H1 (cell line): ENCODE measurements around the gene CTTNBP2. TPM values are rescaled to one million over a fixed set of nuclear protein-coding genes. Genes with fewer than 3 reads are reported as not detected.

ENCODE experiments used
- CTCF ChIA-PET: fragments of 300-600 bp; sonication (Branson Sonifier 250); formaldehyde crosslinking; loops from one replicate; lab custom pipeline; 2021; ENCODE audit not compliant: partially characterized antibody; lab: Charles Lee
- POLR2A ChIA-PET: fragments of 300-600 bp; sonication (Branson Sonifier 250); formaldehyde crosslinking; loops from one replicate; lab custom pipeline; 2021; ENCODE audit warnings: inconsistent platforms; ENCODE audit not compliant: partially characterized antibody; lab: Charles Lee
- DNase-seq, 2 experiments: peaks; one replicate each; pipeline versions ENCODE4 v3.0.0 to v3.0.0-alpha.2; 2010 to 2022; ENCODE audit warnings: low spot score in 2 of 2, low read depth in 1 of 2, mixed read lengths in 1 of 2
- FAIRE-seq: peaks from 2 replicates; lab custom pipeline; 2011; peaks lifted over from hg19 to GRCh38; lab: Jason Lieb, UNC
- H2AFZ ChIP-seq: 2 replicates; pipeline ENCODE4 v1.8.1; 2012; ENCODE audit warnings: low read length, inconsistent platforms
- H2AK5ac ChIP-seq: 2 replicates; pipeline ENCODE4 v1.6.1; 2013; ENCODE audit warnings: low read depth, low read length
- H2BK120ac ChIP-seq: replicated peaks from 2 replicates; pipeline ENCODE3; 2013; ENCODE audit warnings: low read depth, low read length, inconsistent platforms
- H2BK12ac ChIP-seq: 2 replicates; pipeline ENCODE4 v1.6.1; 2013; ENCODE audit warnings: low read depth, low read length
- H2BK15ac ChIP-seq: 2 replicates; pipeline ENCODE4 v1.6.1; 2013; ENCODE audit warnings: low read length
- H2BK20ac ChIP-seq: 2 replicates; pipeline ENCODE4 v1.6.1; 2013; ENCODE audit warnings: low read length
- H2BK5ac ChIP-seq: 2 replicates; pipeline ENCODE4 v1.6.1; 2013; ENCODE audit warnings: low read depth, low read length
- H3K14ac ChIP-seq: 2 replicates; pipeline ENCODE4 v1.6.1; 2013; ENCODE audit warnings: inconsistent platforms; ENCODE audit not compliant: insufficient read length
- H3K18ac ChIP-seq: 2 replicates; pipeline ENCODE4 v1.6.1; 2013; ENCODE audit warnings: low read length; ENCODE audit errors: extremely low read depth
- H3K23ac ChIP-seq: 2 replicates; pipeline ENCODE4 v1.6.1; 2013; ENCODE audit warnings: inconsistent platforms; ENCODE audit not compliant: insufficient read length
- H3K23me2 ChIP-seq: 2 replicates; pipeline ENCODE4 v1.6.1; 2013; ENCODE audit warnings: low read depth, low read length
- H3K27ac ChIP-seq: 2 replicates; pipeline ENCODE4 v1.6.1; 2011; ENCODE audit warnings: low read depth, low read length, inconsistent platforms
- H3K27me3 ChIP-seq, 4 experiments: replicated peaks in 1 of 4; 1 replicate in 1 of 4; 2 replicates in 3 of 4; pipeline versions ENCODE4 v1.6.1 to v1.8.1; 2011 to 2013; ENCODE audit warnings: low read length in 3 of 4, mild to moderate bottlenecking in 3 of 4, inconsistent platforms in 2 of 4, mixed read lengths in 2 of 4, moderate library complexity in 1 of 4; ENCODE audit not compliant: control insufficient read depth in 3 of 4, insufficient read depth in 3 of 4; ENCODE audit errors: extremely low read depth in 1 of 4
- H3K36me3 ChIP-seq, 4 experiments: 2 replicates each; pipeline versions ENCODE4 v1.6.1 to v1.8.1; 2011 to 2013; ENCODE audit warnings: mild to moderate bottlenecking in 4 of 4, low read length in 3 of 4, moderate library complexity in 2 of 4, control low read depth in 1 of 4, inconsistent platforms in 1 of 4; ENCODE audit not compliant: insufficient read depth in 4 of 4, control insufficient read depth in 2 of 4
- H3K4ac ChIP-seq: replicated peaks from 2 replicates; pipeline ENCODE3; 2013; ENCODE audit warnings: low read length, low read depth, mixed read lengths, inconsistent platforms; ENCODE audit not compliant: insufficient read length
- H3K4me1 ChIP-seq, 4 experiments: replicated peaks in 1 of 4; 1 replicate in 1 of 4; 2 replicates in 3 of 4; pipeline versions ENCODE4 v1.6.1 to v1.8.1; 2011 to 2013; ENCODE audit warnings: low read length in 3 of 4, inconsistent platforms in 2 of 4, mixed read lengths in 1 of 4; ENCODE audit not compliant: insufficient read depth in 4 of 4, control insufficient read depth in 3 of 4
- H3K4me2 ChIP-seq, 2 experiments: 2 replicates each; pipeline versions ENCODE4 v1.6.1 to v1.8.1; 2011 to 2013; ENCODE audit warnings: low read depth in 2 of 2, low read length in 2 of 2, control low read depth in 1 of 2, inconsistent platforms in 1 of 2, mild to moderate bottlenecking in 1 of 2; ENCODE audit not compliant: insufficient read depth in 1 of 2
- H3K4me3 ChIP-seq, 4 experiments: fragments of 200-600, 300-600 bp in 1 of 4; sonication (generic), shearing (Covaris generic), sonication (Bioruptor Twin) in 1 of 4; 2 replicates each; pipeline versions ENCODE4 v1.5.1 to v1.8.1; 2011 to 2016; ENCODE audit warnings: low read length in 4 of 4, low read depth in 3 of 4, control low read depth in 2 of 4, inconsistent platforms in 2 of 4, mild to moderate bottlenecking in 2 of 4, mixed read lengths in 1 of 4, moderate library complexity in 1 of 4; ENCODE audit not compliant: insufficient read depth in 2 of 4; ENCODE audit errors: extremely low read depth in 1 of 4
- H3K56ac ChIP-seq: replicated peaks from 2 replicates; pipeline ENCODE3; 2013; ENCODE audit warnings: low read depth, mild to moderate bottlenecking, mixed read lengths, low read length, inconsistent platforms; ENCODE audit not compliant: insufficient read length
- H3K79me1 ChIP-seq: 2 replicates; pipeline ENCODE4 v1.6.1; 2013; ENCODE audit warnings: low read depth, low read length, control low read depth
- H3K79me2 ChIP-seq, 2 experiments: 2 replicates each; pipeline versions ENCODE4 v1.6.1 to v1.8.1; 2012 to 2013; ENCODE audit warnings: low read length in 2 of 2, mild to moderate bottlenecking in 2 of 2, inconsistent platforms in 1 of 2; ENCODE audit not compliant: insufficient read depth in 2 of 2, control insufficient read depth in 1 of 2
- H3K9ac ChIP-seq, 4 experiments: replicated peaks in 1 of 4; 1 replicate in 1 of 4; 2 replicates in 3 of 4; pipeline versions ENCODE4 v1.6.1 to v1.8.1; 2011 to 2013; ENCODE audit warnings: low read depth in 3 of 4, low read length in 3 of 4, control low read depth in 2 of 4, mild to moderate bottlenecking in 2 of 4, moderate library complexity in 2 of 4, inconsistent platforms in 1 of 4; ENCODE audit errors: extremely low read depth in 1 of 4
- H3K9me3 ChIP-seq, 2 experiments: 2 replicates each; pipeline versions ENCODE4 v1.6.1 to v1.8.1; 2012 to 2013; ENCODE audit warnings: mild to moderate bottlenecking in 2 of 2, moderate library complexity in 2 of 2, control low read depth in 1 of 2, inconsistent platforms in 1 of 2, low read depth in 1 of 2, low read length in 1 of 2, mixed read lengths in 1 of 2; ENCODE audit not compliant: insufficient read depth in 2 of 2
- H4K20me1 ChIP-seq, 2 experiments: replicated peaks in 1 of 2; 2 replicates each; pipeline versions ENCODE3 to v1.8.1; 2011 to 2013; ENCODE audit warnings: inconsistent platforms in 2 of 2, low read length in 2 of 2, mild to moderate bottlenecking in 1 of 2; ENCODE audit not compliant: insufficient read depth in 2 of 2, control insufficient read depth in 1 of 2
- H4K5ac ChIP-seq: 2 replicates; pipeline ENCODE4 v1.6.1; 2013; ENCODE audit warnings: low read length, low read depth, mixed read lengths, inconsistent platforms; ENCODE audit not compliant: insufficient read length
- H4K8ac ChIP-seq: 2 replicates; pipeline ENCODE4 v1.8.0; 2013; ENCODE audit warnings: mild to moderate bottlenecking, moderate library complexity, low read length, inconsistent platforms; ENCODE audit not compliant: insufficient read depth; ENCODE audit errors: extremely low read depth
- H4K91ac ChIP-seq: replicated peaks from 2 replicates; pipeline ENCODE3; 2013; ENCODE audit warnings: low read length, mixed read lengths, inconsistent platforms; ENCODE audit not compliant: insufficient read length
- ATF2 ChIP-seq: IDR thresholded peaks from 2 replicates; pipeline ENCODE4 v1.6.1; 2012; ENCODE audit warnings: low read length, inconsistent platforms
- CHD2 ChIP-seq: IDR thresholded peaks from 2 replicates; pipeline ENCODE4 v1.6.1; 2012; ENCODE audit warnings: low read length, improper control_type of control experiment
- GABPA ChIP-seq: IDR thresholded peaks from 2 replicates; pipeline ENCODE4 v1.6.1; 2011; ENCODE audit warnings: mild to moderate bottlenecking, low read length, moderate library complexity, borderline replicate concordance; ENCODE audit not compliant: insufficient read depth
- HDAC2 ChIP-seq, 2 experiments: fragments of 300-600 bp in 1 of 2; sonication (generic) in 1 of 2; IDR thresholded peaks; 2 replicates each; pipeline ENCODE4 v1.6.1; 2011 to 2012; ENCODE audit warnings: low read depth in 2 of 2, low read length in 2 of 2, mild to moderate bottlenecking in 2 of 2, moderate library complexity in 2 of 2, borderline replicate concordance in 1 of 2, inconsistent platforms in 1 of 2
- MAFK ChIP-seq: IDR thresholded peaks from 2 replicates; pipeline ENCODE4 v1.6.1; 2012; ENCODE audit warnings: low read depth, mild to moderate bottlenecking, improper control_type of control experiment, low read length
- SIN3A ChIP-seq, 2 experiments: IDR thresholded peaks in 1 of 2; conservative IDR thresholded peaks in 1 of 2; 2 replicates each; pipeline ENCODE4 v1.6.1; 2011 to 2012; ENCODE audit warnings: low read length in 2 of 2, improper control_type of control experiment in 1 of 2, low read depth in 1 of 2, mild to moderate bottlenecking in 1 of 2
- SIRT6 ChIP-seq: IDR thresholded peaks from one replicate; pipeline ENCODE4 v1.7.1; 2012; ENCODE audit warnings: low read length, inconsistent platforms
- SP2 ChIP-seq: IDR thresholded peaks from 2 replicates; pipeline ENCODE4 v1.6.1; 2012; ENCODE audit warnings: mild to moderate bottlenecking, low read length, inconsistent platforms
- SP4 ChIP-seq: IDR thresholded peaks from 2 replicates; pipeline ENCODE4 v1.6.1; 2012; ENCODE audit warnings: low read length, inconsistent platforms
- ZNF274 ChIP-seq: IDR thresholded peaks from 2 replicates; pipeline ENCODE4 v1.7.0; 2012; ENCODE audit warnings: low read length, borderline replicate concordance; ENCODE audit errors: extremely low read depth
- WGBS, 2 experiments: shearing (Covaris generic) in 1 of 2; methylation state at CpG; one replicate each; pipeline versions ENCODE4 v1.1.6 to v1.1.7; 2013 to 2015; ENCODE audit warnings: low lambda C conversion rate in 2 of 2, mixed read lengths in 2 of 2, inconsistent platforms in 1 of 2, low coverage in 1 of 2, missing lambda C conversion rate in 1 of 2; ENCODE audit not compliant: insufficient replicate concordance in 2 of 2, insufficient coverage in 1 of 2, insufficient read length in 1 of 2; ENCODE audit errors: extremely low coverage in 1 of 2, missing lambda C conversion rate in 1 of 2; 5-methylcytosine and 5-hydroxymethylcytosine counted together
- polyA plus RNA-seq, 7 experiments: library from polyadenylated mRNA; depleted of rRNA in 3 of 7; stranded (reverse) in 5 of 7; unstranded in 2 of 7; fragments of >200 nt in 5 of 7; fragments of 200-250 nt in 2 of 7; gene quantifications; 1 replicate in 5 of 7; 2 replicates in 1 of 7; 4 replicates in 1 of 7; pipeline versions ENCODE4 v1.2.1 to v1.2.3, GENCODE V29; 2011 to 2013; ENCODE audit warnings: missing spikeins in 2 of 7, mixed read lengths in 2 of 7
- total RNA-seq: library from RNA; stranded (reverse); fragmentation: NEBNext Ultra II Directional; extraction: Animal tissue kit (Norgen Biotek cat#: 25700); gene quantifications from 2 replicates; pipeline ENCODE4 v1.2.1, GENCODE V29; 2021

CTTNBP2 gene
- total and polyA plus RNA-seq, 2 of the 8 experiments (the other 6 are each of a cell fraction or from before 2014, with no cell fraction given), result 15.3 to 35.1 TPM

- H3K4me2 ChIP-seq, result no peak overlapping the region
- H3K79me1 ChIP-seq, result no peaks in the 10 kb centered on the region
- no peaks in the 10 kb centered on the region for H3K27me3 ChIP-seq
- FAIRE-seq (no peak), DNase-seq (no peak)
- H2BK5ac ChIP-seq, result no peak overlapping the region
- no peak overlapping the region for H3K4ac ChIP-seq
- ChIA-PET POLR2A (no interaction called here), CTCF (interaction anchor here (0.8 kb wide), 1 partner anchor 24 kb away, joined by 3 read pairs; no protein-coding TSS in a partner anchor)
- no peak overlapping the region for H4K5ac ChIP-seq
- H2BK12ac ChIP-seq, result no peak overlapping the region
- H3K14ac ChIP-seq, result no peak overlapping the region
- no peak overlapping the region for H2BK120ac ChIP-seq
- H3K18ac ChIP-seq, result no peak overlapping the region
- H4K8ac ChIP-seq, result no peak overlapping the region
- no peak overlapping the region for H3K27ac ChIP-seq
- no peaks in the 10 kb centered on the region for H3K36me3 ChIP-seq
- H4K91ac ChIP-seq, result no peak overlapping the region
- no peak overlapping the region for H2AK5ac ChIP-seq
- H3K79me2 ChIP-seq, result no peaks in the 10 kb centered on the region
- no peak overlapping the region for H3K56ac ChIP-seq
- 0 out of 2 replicates have a peak overlapping the region, but pooled peaks have one; percentile 58 for H2AFZ ChIP-seq
- H2BK15ac ChIP-seq, result no peak overlapping the region
- H3K4me3 ChIP-seq, result no peak overlapping the region
- no peak overlapping the region for H3K23ac ChIP-seq
- no peaks in the 10 kb centered on the region for H4K20me1 ChIP-seq
- WGBS, 2 experiments, result 79% methylated on average over 3 of the region's 3 CpGs; no CpG with 5 or more reads in 1 of the 2 experiments
- no peaks in the 10 kb centered on the region for H3K23me2 ChIP-seq
- H3K4me1 ChIP-seq, result no peaks in the 10 kb centered on the region
- no peak overlapping the region for H3K9ac ChIP-seq
- no peak overlapping the region for H2BK20ac ChIP-seq
- H3K9me3 ChIP-seq, result no peaks in the 10 kb centered on the region
- no peak for TF ChIP-seq GABPA
- no peak for TF ChIP-seq HDAC2 (IDR thresholded peaks at IDR 0.05; ENCODE audit: borderline replicate concordance in 1 of 2, low read depth in 2 of 2, low read length in 2 of 2)
- no peak for TF ChIP-seq ZNF274
- TF ChIP-seq SIRT6, result no peak
- no peak for TF ChIP-seq ATF2
- TF ChIP-seq CHD2, result no peak
- no peak for TF ChIP-seq SP4
- no peak for TF ChIP-seq SP2
- no peak for TF ChIP-seq MAFK
- TF ChIP-seq SIN3A (conservative IDR thresholded peaks at IDR 0.05 in 1 of 2, IDR thresholded peaks at IDR 0.05 in 1 of 2; ENCODE audit: low read depth in 1 of 2, low read length in 2 of 2), result no peak
Measured at GRCh38 chr7:117895276-117895675, 22.0 kb upstream of the CTTNBP2 start.
